ENCODE measurements around the gene SON.

- TF ChIP-seq POLR2A (IDR thresholded peaks at IDR 0.05; ENCODE audit: low read length) (no peak), GATA1 (IDR thresholded peaks at IDR 0.05; ENCODE audit: low read depth, low read length) (no peak)
Observed at GRCh38 chr21:33541756-33542639, 840 bp upstream of the SON start, which contains the start of gene GART.
